GM19193 (cell line): Measurements from ENCODE around the gene GPRASP2.

Experiments used
- POLR2A ChIP-seq: IDR thresholded peaks from 4 replicates; pipeline ENCODE4 v1.6.1; 2011; ENCODE audit not compliant: insufficient read depth, insufficient read length; ENCODE audit errors: extremely low read depth

Gene GPRASP2

DNA sequence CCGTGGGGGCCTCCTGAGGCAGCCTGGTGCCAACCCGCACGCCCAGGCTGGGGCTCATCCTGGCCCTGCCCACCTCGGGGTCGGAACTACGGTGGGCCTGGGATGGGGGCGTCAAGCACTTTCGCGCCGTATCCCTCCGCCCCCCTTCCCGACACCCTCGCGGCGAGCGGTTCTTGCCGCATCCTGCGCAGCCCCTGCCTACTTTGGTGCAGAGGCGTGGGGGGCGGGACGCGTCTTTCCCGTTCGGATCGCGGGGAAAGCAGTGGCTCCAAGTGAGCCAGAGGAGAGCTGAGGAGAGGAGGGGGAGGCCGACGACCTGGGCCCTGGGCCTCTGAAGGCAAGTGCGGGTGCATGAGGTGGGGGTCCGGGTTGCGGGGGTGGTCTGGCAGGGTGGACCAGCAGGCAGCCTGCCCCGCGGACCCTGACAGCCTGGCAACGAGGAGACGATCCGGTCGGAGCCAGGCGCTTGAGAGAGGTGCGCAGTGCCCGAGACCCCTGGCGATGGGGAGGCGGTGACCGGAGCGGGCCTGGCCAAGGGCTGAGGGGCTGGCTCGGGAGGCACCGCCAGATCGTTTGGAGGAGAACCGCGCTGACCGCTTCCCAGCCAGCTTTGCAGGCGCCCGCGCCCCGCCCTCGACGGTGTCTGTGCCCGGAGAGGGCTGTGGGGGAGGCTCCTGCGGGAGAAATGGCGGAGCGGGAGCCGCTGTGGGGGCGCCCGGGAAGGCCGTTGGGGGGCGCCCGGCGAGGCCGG lies at the start of gene GPRASP2:
GPRASP2 (plus strand) TSS at position 233 of the 751 bp plus-strand sequence. CDS start 2,422 bp downstream, outside the sequence.
- TF ChIP-seq POLR2A: no peak

DNA sequence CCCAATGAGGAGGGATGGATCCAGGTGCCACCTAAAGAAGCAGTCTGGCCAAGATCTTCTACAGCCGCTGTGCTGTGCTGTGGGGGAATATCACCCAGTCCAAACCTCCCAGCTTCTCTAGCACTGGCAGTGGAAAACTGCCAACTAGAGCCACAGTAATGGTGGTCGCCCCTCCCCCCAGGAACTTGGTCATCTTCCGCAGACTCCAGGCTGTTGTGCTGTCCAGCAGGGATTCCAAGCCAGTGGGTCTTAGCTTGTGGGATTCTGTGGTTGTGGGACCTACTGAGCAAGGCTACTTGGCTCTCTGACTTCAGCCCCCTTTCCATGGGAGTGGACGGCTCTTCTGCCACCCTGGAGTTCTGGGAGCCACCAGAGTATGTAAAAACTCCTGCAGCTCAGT lies 42.7 kb upstream of the GPRASP2 start:
- no peak for TF ChIP-seq POLR2A

DNA sequence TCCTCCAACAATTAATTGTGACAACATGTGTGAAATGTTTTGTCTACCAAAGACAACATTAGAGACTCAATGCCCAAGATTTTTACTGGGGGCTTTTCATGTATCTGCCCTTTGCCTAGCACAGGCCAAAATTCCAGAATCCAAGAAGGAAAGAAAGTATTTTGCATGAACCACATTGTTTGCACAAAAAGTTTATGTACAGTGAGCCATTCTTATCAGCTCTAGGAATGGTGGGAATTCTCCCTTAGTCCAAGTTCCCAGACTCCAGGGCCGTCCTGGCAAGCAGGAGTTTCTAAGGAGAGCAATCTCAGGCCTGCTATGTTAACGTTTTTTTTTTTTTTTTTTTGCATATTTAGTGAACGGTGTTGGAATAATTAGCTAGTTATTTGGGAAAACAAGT lies 39.4 kb upstream of the GPRASP2 start:
- TF ChIP-seq POLR2A: no peak

DNA sequence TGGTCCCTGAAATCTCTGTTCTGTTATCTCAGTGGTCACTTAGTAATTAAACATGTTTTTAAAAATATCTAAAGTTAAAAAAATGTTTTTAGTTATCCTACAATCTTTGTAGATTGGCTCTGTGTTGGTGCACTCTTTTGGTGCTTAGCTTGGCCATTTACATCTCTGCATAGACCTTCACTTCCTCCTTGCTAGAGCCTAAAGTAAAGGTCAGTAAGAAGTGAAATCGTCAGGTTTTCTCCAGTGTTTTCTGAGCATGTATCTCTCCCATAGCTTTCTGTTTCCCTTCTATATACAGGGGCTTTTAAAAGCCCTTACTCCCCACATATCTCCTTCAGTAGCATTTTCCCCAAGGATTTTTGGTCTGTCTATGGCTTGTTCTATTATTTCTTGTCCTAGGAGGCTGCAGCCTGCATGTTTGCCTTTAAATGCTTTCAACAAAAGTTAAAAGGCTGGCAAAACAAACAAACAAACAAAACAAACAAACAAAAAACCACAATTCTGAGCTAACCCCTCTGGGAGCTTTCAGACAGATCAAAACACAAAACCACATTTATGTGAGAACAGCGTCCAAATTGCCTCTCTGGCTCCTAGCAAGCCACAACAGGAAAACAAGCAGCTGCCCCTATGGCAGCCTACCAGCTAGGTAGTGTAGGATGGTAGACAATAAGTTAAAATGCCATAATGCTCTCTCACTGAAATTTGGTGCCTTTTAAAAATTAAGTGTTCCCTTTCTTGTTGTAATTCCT lies 27.3 kb upstream of the GPRASP2 start:
- TF ChIP-seq POLR2A: no peak

DNA sequence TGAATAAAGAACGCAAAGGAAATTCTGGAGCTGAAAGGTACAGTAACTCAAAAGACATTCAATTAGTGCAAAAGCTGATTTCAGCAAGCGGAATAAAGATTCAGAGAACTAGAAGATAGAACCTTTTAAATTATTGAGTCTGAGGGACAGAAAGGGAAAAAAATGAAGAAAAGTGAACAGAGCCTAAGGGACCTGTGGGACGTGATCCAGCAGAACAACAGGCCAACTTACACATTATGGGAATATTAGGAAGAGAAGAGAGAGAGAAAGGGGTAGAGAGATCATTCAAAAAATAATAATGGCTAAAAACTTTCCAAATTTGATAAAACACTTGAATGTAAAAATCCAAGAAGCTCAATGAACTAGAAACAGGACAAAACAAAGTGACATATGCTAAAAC lies 17.5 kb upstream of the GPRASP2 start:
- TF ChIP-seq POLR2A: no peak

DNA sequence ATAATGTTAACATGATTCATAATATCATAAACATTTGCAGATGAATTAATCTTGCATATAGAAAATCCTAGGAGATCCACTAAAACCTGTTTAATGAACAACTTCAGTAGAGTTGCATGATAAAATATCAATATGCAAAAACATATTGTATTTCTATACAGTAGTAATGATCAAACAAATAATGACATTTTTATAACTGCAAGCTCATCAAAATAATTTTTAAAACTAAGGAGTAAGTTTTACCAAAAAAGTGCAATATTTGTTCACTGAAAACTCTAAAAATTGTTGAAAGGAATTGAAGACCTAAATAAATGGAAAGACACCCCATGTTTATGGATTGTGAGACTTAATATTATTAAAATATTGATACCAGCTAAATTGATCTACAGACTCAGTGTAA lies 15.9 kb upstream of the GPRASP2 start:
- no peak for TF ChIP-seq POLR2A

DNA sequence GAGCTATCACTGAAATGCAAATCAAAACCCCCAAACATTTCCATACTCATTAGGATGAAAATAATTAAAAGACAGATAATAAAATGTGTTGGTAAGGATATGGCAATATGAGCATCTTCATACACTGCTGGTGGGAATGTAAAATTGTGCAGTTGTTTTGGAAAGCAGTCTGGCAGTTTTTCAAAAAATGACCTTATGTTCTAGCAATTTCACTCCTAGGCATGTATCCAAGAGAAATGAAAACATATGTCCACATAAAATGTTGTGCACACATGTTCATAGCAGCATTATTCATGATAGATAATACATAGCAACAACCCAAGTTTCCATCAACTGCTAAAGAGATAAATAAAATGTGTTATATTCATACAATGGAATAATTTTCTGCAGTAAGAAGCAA lies 14.8 kb upstream of the GPRASP2 start:
- no peak for TF ChIP-seq POLR2A

DNA sequence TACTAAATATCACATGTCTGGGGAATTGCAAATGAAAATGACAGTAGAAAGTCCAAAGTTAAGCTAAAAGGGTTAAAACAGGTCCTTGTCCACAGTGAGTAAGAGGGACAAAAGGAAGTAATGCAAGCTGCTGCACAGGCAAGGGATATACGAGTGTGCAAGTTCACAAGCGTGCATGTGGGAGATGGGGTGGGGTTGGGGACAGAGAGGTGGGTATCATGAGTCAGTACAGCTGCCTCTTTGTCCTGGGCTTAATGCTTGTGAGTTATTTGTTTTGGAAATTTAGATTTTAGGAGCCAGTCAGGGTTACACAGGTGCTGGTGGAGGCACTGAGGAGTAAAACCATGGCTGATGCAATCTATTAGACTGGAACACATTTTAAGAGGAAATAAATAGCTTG lies 3.3 kb upstream of the GPRASP2 start:
- no peak for TF ChIP-seq POLR2A

DNA sequence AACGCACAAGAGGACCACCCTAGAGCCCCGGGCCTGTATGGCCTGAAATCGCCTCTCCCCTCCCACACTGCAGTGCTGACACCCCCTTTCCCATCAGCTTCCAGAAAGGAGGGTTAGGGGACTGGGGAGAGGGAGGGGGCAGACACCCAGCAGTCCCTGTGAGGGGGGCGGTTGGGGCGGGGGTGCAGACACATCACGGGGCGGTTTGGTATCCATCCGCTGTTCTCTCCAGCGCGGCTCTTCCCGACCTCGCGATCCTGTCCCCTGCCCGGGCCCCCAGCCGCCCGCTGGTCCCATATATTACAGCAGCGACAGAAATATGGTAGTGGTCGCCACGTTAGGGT lies 404 bp upstream of the GPRASP2 start:
- TF ChIP-seq POLR2A: no peak

DNA sequence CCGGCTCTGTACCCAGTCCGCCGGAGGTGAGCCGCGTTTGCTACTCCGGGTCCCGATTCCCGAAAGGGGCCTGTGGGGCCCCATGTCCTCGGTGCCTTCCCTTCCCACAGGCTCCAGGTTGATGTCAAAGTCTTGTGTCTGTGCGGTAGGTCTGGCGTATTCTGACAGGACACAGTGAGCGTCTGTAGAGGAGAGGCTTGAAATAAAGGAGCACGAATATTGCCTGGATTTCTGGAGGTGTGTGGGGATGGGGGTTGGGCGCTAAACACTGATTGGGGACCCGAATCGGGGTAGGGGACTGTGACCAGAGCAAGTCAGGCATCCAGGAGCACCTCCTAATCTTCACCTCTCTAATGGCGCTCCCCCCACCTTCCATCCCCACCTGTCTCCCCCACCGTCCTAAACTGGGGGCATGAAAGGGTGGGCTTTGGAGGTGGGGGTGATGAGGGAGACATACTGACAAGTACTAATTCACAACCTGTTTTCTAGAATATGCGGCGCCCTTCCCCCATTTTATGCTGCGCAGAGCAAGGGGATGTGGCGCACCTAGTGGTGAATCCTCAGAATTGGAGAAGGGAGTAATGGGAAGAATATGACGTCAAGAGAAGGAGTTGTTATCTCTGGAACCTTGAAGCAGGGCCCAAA lies 855 bp downstream of the GPRASP2 start:
- no peak for TF ChIP-seq POLR2A

DNA sequence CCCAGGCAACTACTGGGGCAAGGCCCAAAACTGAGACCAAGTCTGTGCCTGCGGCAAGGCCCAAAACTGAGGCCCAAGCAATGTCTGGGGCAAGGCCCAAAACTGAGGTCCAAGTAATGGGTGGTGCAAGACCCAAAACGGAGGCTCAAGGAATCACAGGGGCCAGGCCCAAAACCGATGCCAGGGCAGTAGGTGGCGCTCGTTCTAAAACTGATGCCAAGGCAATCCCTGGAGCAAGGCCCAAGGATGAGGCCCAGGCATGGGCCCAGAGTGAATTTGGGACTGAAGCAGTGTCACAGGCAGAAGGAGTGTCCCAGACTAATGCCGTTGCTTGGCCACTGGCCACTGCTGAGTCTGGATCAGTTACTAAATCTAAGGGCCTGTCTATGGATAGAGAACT lies 2.7 kb downstream of the GPRASP2 start:
- TF ChIP-seq POLR2A: no peak

DNA sequence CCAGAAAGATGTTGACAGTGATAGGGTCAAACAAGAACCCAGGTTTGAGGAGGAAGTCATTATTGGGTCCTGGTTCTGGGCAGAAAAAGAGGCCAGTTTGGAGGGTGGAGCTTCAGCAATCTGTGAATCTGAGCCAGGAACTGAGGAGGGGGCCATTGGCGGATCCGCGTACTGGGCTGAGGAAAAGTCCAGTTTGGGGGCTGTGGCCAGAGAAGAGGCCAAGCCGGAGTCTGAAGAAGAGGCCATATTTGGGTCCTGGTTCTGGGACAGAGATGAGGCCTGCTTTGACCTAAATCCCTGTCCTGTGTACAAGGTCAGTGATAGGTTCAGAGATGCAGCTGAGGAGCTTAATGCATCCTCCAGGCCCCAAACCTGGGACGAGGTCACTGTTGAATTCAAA lies 3.7 kb downstream of the GPRASP2 start:
- TF ChIP-seq POLR2A: no peak

DNA sequence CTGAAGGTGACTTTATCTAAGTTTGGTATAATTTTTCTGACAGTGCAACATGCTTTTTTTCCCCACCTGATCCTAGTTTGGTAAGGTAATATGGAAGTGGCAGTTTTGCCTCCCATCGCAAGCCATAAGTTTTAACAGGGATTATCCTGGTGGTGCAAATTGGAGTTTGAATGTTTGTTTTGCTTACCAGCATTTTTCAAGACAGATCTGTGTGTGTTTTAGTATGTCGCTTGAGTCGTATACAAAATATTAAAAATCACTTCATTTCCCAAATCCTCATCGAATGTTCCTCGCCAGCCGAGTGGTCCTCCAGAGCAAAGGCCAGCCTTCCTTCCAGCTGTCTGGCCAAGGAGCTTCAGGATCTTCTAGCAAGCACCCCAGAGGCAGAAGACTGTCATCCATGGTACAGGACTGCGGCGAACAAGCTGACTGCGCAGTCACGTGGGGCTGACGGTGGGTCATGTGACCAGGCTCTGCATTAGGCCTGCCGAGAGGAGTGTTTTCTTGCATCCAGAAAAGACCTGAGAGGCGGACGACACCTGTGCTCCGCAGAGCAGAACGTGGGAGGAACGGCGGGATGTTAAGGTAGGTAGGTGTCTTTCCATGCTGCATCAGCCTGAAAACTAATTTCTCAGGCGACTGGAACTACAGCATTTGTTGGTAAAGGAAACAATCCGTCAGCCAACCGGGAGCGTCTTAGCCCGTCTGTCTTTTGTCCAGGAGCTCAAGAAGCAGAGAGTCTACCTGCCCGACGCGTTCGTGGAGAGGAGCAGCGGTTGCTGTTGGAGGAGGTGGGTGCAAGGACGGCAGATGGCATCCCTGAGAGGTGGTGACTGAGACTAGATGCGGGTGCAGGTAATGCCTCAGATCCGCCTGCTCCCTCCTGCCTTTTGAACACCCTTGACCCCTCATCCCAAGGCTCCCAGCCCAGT lies 8.3 kb downstream of the GPRASP2 start, which contains the start of gene GPRASP3:
GPRASP3 (plus strand) TSS at position 507 of the 932 bp plus-strand sequence. CDS start 28,253 bp downstream, outside the sequence.
- TF ChIP-seq POLR2A: peak; percentile 46

DNA sequence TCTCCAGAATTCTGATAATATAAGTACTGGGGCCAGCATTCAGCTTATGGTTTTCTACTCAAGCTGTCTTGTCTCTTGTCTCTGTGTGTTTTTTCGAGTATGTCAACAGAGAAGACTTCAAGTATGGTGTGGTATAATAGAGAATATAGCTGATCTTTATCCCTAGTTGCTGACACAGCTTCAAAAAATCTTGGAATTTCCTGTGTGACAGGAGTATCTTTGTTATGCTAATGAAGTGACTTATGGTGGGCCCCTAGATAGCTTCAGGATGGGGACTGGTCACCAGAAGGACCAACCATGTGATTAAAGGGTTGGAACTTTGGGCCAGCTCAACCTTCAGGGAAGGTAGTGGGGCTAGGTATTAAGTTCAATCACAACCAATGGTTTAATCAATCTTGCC lies 11.2 kb downstream of the GPRASP2 start:
- no peak for TF ChIP-seq POLR2A

DNA sequence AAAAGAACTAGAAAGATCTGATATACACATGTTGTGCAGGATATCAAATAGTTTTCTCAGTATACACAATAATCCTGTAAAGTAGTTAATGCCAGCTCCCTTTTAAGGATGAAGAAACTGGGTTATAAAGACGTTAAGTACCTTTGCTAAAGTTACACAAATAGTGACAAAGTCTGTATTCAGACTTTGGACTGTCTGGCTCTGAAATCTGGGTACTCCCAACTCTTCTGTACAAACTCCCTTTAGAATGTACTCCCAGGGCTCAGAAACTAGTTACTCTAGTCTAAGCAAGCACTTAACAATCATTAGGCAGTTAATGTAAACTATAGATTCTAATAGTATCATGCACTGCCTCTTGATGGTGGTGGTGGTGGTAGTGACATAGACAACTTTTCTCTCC lies 15.5 kb downstream of the GPRASP2 start:
- no peak for TF ChIP-seq POLR2A

DNA sequence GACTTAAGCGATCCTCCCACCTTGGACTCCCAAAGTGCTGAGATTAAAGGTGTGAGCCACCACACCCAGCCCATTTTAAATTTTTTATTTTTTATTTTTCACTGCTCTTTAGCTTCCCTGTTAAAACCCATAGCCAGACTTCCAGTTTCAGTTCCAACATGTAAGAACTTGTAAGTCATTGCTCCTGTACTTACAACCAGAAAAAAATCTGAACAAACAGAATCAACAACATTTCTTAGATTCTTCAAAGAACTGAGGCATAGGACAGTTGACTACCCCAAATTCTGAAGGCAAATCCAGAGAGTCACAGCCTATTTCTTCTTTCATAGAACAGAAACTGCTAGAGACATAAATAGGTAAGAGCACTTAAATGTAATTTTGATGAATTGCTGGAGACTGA lies 16.4 kb downstream of the GPRASP2 start:
- no peak for TF ChIP-seq POLR2A

DNA sequence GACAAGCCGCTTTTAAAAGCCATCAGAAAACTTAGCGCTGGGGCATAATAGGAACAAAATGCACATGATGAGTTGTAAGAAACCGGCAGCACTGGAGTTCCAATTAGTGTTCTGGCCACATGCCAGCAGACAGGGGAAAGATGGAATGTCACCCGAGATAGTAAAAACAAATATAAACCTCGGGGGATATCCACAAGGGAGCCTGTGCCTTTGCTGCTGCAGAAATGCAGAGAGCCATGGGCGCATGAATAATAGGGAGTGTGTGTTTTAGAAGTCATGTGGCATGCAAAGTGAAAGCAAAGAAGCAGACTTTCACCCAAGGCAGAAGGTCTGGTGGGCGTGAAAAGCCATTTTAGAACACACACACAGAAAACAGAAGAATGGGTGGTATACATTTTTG lies 27.4 kb downstream of the GPRASP2 start:
- TF ChIP-seq POLR2A: no peak
